SK-N-SH (cell line): ENCODE results near the gene AMPD2. TPM values are rescaled to one million over a fixed set of nuclear protein-coding genes. Genes with fewer than 3 reads are reported as not detected.
A peak's percentile ranks its signal among the peaks of the same experiment; 100 is the strongest.

Source experiments
- CTCF ChIA-PET: fragments of 300-600, 350-600 bp; formaldehyde crosslinking; extraction: SDS; loops from one replicate; lab custom pipeline; 2021; lab: Yijun Ruan, JAX
- POLR2A ChIA-PET: fragments of 350-600 bp; sonication (Branson Sonifier 250); formaldehyde crosslinking; extraction: SDS; loops from one replicate; lab custom pipeline; 2020; ENCODE audit warnings: antibody characterized with exemption, inconsistent platforms; lab: Yijun Ruan, JAX
- DNase-seq: peaks from one replicate; pipeline ENCODE4 v3.0.0; 2012
- H2AFZ ChIP-seq: fragments of 200-600 bp; sonication (generic); 2 replicates; pipeline ENCODE4 v1.8.1; 2016; ENCODE audit warnings: antibody characterized with exemption, mild to moderate bottlenecking, low read depth
- H3F3A ChIP-seq: fragments of 200-600 bp; sonication (generic); replicated peaks from 2 replicates; pipeline ENCODE3; 2016; ENCODE audit warnings: antibody characterized with exemption, mild to moderate bottlenecking; ENCODE audit not compliant: insufficient read depth
- H3K27ac ChIP-seq, 2 experiments: fragments of 200-500 bp in 1 of 2; fragments of 200-600 bp in 1 of 2; sonication (Bioruptor generic) in 1 of 2; sonication (generic), shearing (Covaris generic) in 1 of 2; 2 replicates each; pipeline versions ENCODE4 v1.5.1 to v1.6.1; 2014 to 2016; ENCODE audit warnings: low read depth in 2 of 2, inconsistent platforms in 1 of 2, low read length in 1 of 2, mild to moderate bottlenecking in 1 of 2, mixed read lengths in 1 of 2
- H3K27me3 ChIP-seq: fragments of 200-600 bp; sonication (generic), shearing (Covaris generic); 2 replicates; pipeline ENCODE4 v1.6.1; 2016; ENCODE audit warnings: mixed run types; ENCODE audit not compliant: insufficient read depth
- H3K36me3 ChIP-seq, 2 experiments: fragments of 200-500 bp in 1 of 2; fragments of 200-600 bp in 1 of 2; sonication (Bioruptor generic) in 1 of 2; sonication (generic) in 1 of 2; replicated peaks in 1 of 2; 2 replicates each; pipeline versions ENCODE3 to v1.5.1; 2014 to 2016; ENCODE audit warnings: low read length in 1 of 2, mild to moderate bottlenecking in 1 of 2; ENCODE audit not compliant: insufficient read depth in 2 of 2, control insufficient read depth in 1 of 2
- H3K4me1 ChIP-seq, 2 experiments: fragments of 200-500 bp in 1 of 2; fragments of 200-600 bp in 1 of 2; sonication (Bioruptor generic) in 1 of 2; sonication (generic), shearing (Covaris generic) in 1 of 2; 2 replicates each; pipeline versions ENCODE4 v1.5.1 to v1.6.1; 2014 to 2016; ENCODE audit warnings: low read depth in 1 of 2, low read length in 1 of 2, mixed run types in 1 of 2; ENCODE audit not compliant: insufficient read depth in 2 of 2, control insufficient read depth in 1 of 2
- H3K4me2 ChIP-seq: fragments of 200-600 bp; sonication (generic), shearing (Covaris generic); 2 replicates; pipeline ENCODE4 v1.6.1; 2017; ENCODE audit warnings: mixed run types
- H3K4me3 ChIP-seq, 2 experiments: fragments of 200-500 bp in 1 of 2; fragments of 200-600 bp in 1 of 2; sonication (Bioruptor generic) in 1 of 2; sonication (generic), shearing (Covaris generic) in 1 of 2; 2 replicates each; pipeline versions ENCODE4 v1.5.1 to v1.8.1; 2014 to 2016; ENCODE audit warnings: low read depth in 2 of 2, inconsistent platforms in 1 of 2, low read length in 1 of 2, mild to moderate bottlenecking in 1 of 2, mixed read lengths in 1 of 2, moderate library complexity in 1 of 2
- H3K79me2 ChIP-seq: fragments of 200-600 bp; sonication (generic); 2 replicates; pipeline ENCODE4 v1.8.1; 2017; ENCODE audit warnings: mild to moderate bottlenecking; ENCODE audit not compliant: insufficient read depth
- H3K9ac ChIP-seq: fragments of 200-600 bp; sonication (generic); 2 replicates; pipeline ENCODE4 v1.6.1; 2017; ENCODE audit warnings: mixed run types
- H3K9me2 ChIP-seq: fragments of 200-600 bp; sonication (generic); 2 replicates; pipeline ENCODE4 v1.6.1; 2017; ENCODE audit warnings: mixed run types
- H3K9me3 ChIP-seq: fragments of 200-600 bp; sonication (generic); 2 replicates; pipeline ENCODE4 v1.6.1; 2017; ENCODE audit warnings: mixed run types, mild to moderate bottlenecking, moderate library complexity
- H4K20me1 ChIP-seq: fragments of 200-600 bp; sonication (generic); 2 replicates; pipeline ENCODE4 v1.6.1; 2017; ENCODE audit warnings: mild to moderate bottlenecking, mixed run types; ENCODE audit not compliant: insufficient read depth
- FOSL2 ChIP-seq: IDR thresholded peaks from 2 replicates; pipeline ENCODE4 v1.4.0; 2012; ENCODE audit warnings: low read depth, mild to moderate bottlenecking, moderate library complexity, borderline replicate concordance
- FOXM1 ChIP-seq: IDR thresholded peaks from 2 replicates; pipeline ENCODE4 v1.4.0; 2012; ENCODE audit warnings: low read depth, mild to moderate bottlenecking
- JUND ChIP-seq: IDR thresholded peaks from 2 replicates; pipeline ENCODE4 v1.4.0; 2012
- MEF2A ChIP-seq: IDR thresholded peaks from 2 replicates; pipeline ENCODE4 v1.4.0; 2012; ENCODE audit warnings: low read depth, borderline replicate concordance
- NRF1 ChIP-seq: IDR thresholded peaks from 2 replicates; pipeline ENCODE4 v1.6.1; 2012; ENCODE audit warnings: low read depth, mild to moderate bottlenecking, low read length
- POLR2AphosphoS5 ChIP-seq: IDR thresholded peaks from 2 replicates; pipeline ENCODE4 v1.6.1; 2012; ENCODE audit warnings: low read depth, low read length
- REST ChIP-seq: IDR thresholded peaks from 2 replicates; pipeline ENCODE4 v1.6.1; 2012; ENCODE audit warnings: mild to moderate bottlenecking, low read depth, low read length, moderate library complexity
- USF1 ChIP-seq: IDR thresholded peaks from 2 replicates; pipeline ENCODE4 v1.4.0; 2012; ENCODE audit warnings: low read depth, borderline replicate concordance
- WGBS: methylation state at CpG from one replicate; pipeline ENCODE4 v1.1.6; 2017; ENCODE audit warnings: low lambda C conversion rate; 5-methylcytosine and 5-hydroxymethylcytosine counted together
- polyA plus RNA-seq, 3 experiments: library from polyadenylated mRNA; depleted of rRNA; stranded (reverse); fragments of >200 nt; gene quantifications; 2 replicates each; pipeline ENCODE4 v1.2.3, GENCODE V29; 2012

AMPD2 gene
- polyA plus RNA-seq, 1 of the 3 experiments (the other 2 are of a cell fraction): 59.1 TPM

DNA sequence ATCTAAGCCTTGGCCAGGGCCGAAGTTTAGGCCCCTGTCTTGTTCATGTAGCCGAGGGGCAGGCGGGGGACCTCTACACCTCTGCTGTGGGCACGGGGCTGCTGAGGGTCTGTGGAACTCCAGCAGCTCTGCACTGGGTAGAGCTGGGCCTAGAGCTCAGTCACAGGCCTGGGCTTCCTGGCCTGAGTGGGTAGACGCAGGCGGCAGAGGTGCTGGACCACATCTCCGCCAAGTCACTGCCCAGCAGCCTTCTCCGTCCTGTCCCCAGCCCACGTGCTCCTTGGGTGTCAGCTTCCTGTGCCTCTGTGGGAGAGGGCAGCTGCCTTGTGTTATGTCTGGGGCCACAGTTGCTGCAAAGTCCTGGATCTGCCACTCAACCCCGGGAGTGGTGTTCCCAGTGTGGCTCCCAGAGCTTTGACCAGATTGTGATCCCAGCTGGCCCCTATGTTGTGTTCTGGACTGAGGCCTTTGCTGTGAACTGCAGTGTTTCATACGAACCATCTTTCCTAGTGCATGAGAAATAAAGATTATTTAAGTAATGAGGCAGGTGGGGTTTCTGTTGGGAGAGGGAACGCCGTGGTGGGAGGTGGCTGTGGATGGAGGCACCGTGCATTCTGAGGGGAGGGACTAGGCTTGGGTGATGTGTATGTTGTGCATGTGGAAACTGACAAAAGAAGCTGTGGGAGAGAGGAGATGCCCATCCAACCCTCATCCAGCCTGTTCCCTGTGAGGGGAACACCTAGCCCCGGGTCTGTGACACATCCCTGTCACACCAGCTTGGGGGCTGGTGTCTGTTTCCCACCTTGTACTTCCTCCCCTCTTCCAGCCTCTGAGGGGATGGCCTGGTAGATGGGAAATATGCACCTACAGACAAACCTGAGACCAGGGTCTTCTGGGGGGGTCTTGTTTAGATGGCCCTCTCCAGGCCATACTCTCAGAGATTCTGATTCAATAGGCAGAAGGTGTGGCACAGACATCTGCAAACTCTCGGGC is 12.2 kb downstream of the AMPD2 start:
- Histone ChIP-seq H3K4me3 (no peak overlapping the region), H2AFZ (no peak overlapping the region), H3K4me2 (no peak overlapping the region), H3F3A (peaks cover 4% of the 10 kb centered on the region), H3K79me2 (no peaks in the 10 kb centered on the region), H3K27me3 (no peaks in the 10 kb centered on the region), H3K9me2 (no peaks in the 10 kb centered on the region), H3K36me3 (peaks cover 20 to 51% of the 10 kb centered on the region in 2 experiments), H3K27ac (peak overlapping the region in 1 of 2 experiments; percentile 97; a peak in 2 of 4 replicates), H4K20me1 (0 out of 2 replicates have a peak, but pooled peaks cover 3% of the 10 kb centered on the region), H3K9me3 (no peaks in the 10 kb centered on the region; the same call in 1 of the 2 replicates), H3K9ac (no peak overlapping the region), H3K4me1 (peaks cover 7 to 61% of the 10 kb centered on the region in 2 experiments; a peak in 3 of 4 replicates)
- DNase-seq: peak; percentile 44
- 77% methylated on average over 12 of the region's 16 CpGs for WGBS
- CTCF ChIA-PET: interaction anchor here (0.9 to 11.9 kb wide), 12 partner anchors 8 to 352 kb away, joined by 3 to 114 read pairs (median 5); partner anchors contain the start of genes AHCYL1, AMPD2, GNAI3 and GNAT2
- POLR2A ChIA-PET: interaction anchor here (1.7 to 4.3 kb wide), 3 partner anchors 9 to 83 kb away, joined by 7 to 26 read pairs (median 8); partner anchors contain the start of gene GNAI3
- no peak for TF ChIP-seq NRF1
- no peak for TF ChIP-seq MEF2A
- TF ChIP-seq FOXM1: no peak
- no peak for TF ChIP-seq POLR2AphosphoS5
- TF ChIP-seq JUND: no peak
- TF ChIP-seq REST: no peak
- TF ChIP-seq USF1: no peak
- TF ChIP-seq FOSL2: no peak
